ENCODE data around the gene SMURF1.

GRCh38 chr7:99012722-99013121 is 131.2 kb downstream of the SMURF1 start:
- TF ChIP-seq POLR2A (IDR thresholded peaks at IDR 0.05), result no peak
- TF ChIP-seq, protein P1, sequence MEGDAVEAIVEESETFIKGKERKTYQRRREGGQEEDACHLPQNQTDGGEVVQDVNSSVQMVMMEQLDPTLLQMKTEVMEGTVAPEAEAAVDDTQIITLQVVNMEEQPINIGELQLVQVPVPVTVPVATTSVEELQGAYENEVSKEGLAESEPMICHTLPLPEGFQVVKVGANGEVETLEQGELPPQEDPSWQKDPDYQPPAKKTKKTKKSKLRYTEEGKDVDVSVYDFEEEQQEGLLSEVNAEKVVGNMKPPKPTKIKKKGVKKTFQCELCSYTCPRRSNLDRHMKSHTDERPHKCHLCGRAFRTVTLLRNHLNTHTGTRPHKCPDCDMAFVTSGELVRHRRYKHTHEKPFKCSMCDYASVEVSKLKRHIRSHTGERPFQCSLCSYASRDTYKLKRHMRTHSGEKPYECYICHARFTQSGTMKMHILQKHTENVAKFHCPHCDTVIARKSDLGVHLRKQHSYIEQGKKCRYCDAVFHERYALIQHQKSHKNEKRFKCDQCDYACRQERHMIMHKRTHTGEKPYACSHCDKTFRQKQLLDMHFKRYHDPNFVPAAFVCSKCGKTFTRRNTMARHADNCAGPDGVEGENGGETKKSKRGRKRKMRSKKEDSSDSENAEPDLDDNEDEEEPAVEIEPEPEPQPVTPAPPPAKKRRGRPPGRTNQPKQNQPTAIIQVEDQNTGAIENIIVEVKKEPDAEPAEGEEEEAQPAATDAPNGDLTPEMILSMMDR (IDR thresholded peaks at IDR 0.05), result no peak
